Pancreas (tissue), 10 donors: ENCODE measurements around the gene CCDC27. TPM values are rescaled to one million over a fixed set of nuclear protein-coding genes. Genes with fewer than 3 reads are reported as not detected.

Experiments
- ATAC-seq, 4 donors: fragments of 200-7000 bp; cut with Tn5 transposase; one replicate each; pipeline versions ENCODE4 v1.8.0 to v1.9.1; 2020; ENCODE audit warnings: mild to moderate bottlenecking in 4 of 4, moderate library complexity in 4 of 4
- DNase-seq, 6 donors: peaks; one replicate each; pipeline ENCODE4 v3.0.0-alpha.2; 2020
- FAIRE-seq: peaks from 2 replicates; lab custom pipeline; 2012; peaks lifted over from hg19 to GRCh38; lab: Jason Lieb, UNC
- H3K27ac ChIP-seq, 4 donors: fragments of 200-600 bp; sonication (generic); 1 replicate in 3 of 4; 2 replicates in 1 of 4; pipeline versions ENCODE4 v1.5.0 to v1.8.0; 2020
- H3K27me3 ChIP-seq, 4 donors: fragments of 200-600 bp; one replicate each; pipeline ENCODE4 v1.8.0; 2021
- H3K36me3 ChIP-seq, 3 donors: fragments of 200-600 bp; sonication (generic) in 1 of 3; one replicate each; pipeline versions ENCODE4 v1.5.0 to v1.8.0; 2020 to 2021
- H3K4me1 ChIP-seq, 3 donors: fragments of 200-600 bp; one replicate each; pipeline ENCODE4 v1.8.0; 2021
- H3K4me3 ChIP-seq, 4 donors: fragments of 200-600 bp; sonication (generic) in 2 of 4; one replicate each; pipeline versions ENCODE4 v1.5.0 to v1.8.0; 2020 to 2021
- H3K9me3 ChIP-seq, 4 donors: fragments of 200-600 bp; one replicate each; pipeline ENCODE4 v1.8.0; 2021
- WGBS, 2 donors: extraction: QIAGEN DNeasy Blood & Tissue Kit; methylation state at CpG; one replicate each; pipeline ENCODE4 v1.1.7; 2013; 5-methylcytosine and 5-hydroxymethylcytosine counted together
- intact Hi-C, 3 donors: fragments of 100-400 bp; cut with DNase I; formaldehyde crosslinking; loops; one replicate each; pipeline versions ENCODE4 v1.11.1 to v1.14.2; 2022
- polyA plus RNA-seq, 2 donors: library from polyadenylated mRNA; stranded (reverse); fragments of 200-250 nt; gene quantifications; one replicate each; pipeline ENCODE4 v1.2.3, GENCODE V29; 2013
- total RNA-seq, 6 donors: library from RNA; stranded (reverse); fragmentation: NEBNext Ultra II Directional in 4 of 6; extraction: Animal tissue kit (Norgen Biotek cat#: 25700) in 4 of 6; gene quantifications; one replicate each; pipeline versions ENCODE4 v1.2.1 to v1.2.4, GENCODE V29; 2021 to 2023
- TF ChIP-seq, protein P1 (sequence below), 4 donors: fragments of 200-600 bp; sonication (generic) in 3 of 4; IDR thresholded peaks; one replicate each; pipeline versions ENCODE4 v1.5.0 to v1.8.0; 2021; ENCODE audit warnings: antibody characterized with exemption in 4 of 4
- donor health status: healthy with polysubstance abuse.
- donor health status: DM: no; HTN: no; CAD: no; lungs with moderate emphysema.
- donor health status: DM: no; HTN: no; CAD: no.
- donor health status: control.
- donor health status: control.
- donor health status: Bipolar disorder and iron deficiency.
- donor health status: DM: yes; HTN: yes; CAD: no.
- donor health status: DM: no; HTN: no; CAD: no.
- donor health status: DM: no; HTN: no; CAD: no.
- donor health status: DM: yes; HTN: yes; CAD: no.

Gene CCDC27
- total and polyA plus RNA-seq, 8 donors = 0.04 TPM; not detected in 7

DNA sequence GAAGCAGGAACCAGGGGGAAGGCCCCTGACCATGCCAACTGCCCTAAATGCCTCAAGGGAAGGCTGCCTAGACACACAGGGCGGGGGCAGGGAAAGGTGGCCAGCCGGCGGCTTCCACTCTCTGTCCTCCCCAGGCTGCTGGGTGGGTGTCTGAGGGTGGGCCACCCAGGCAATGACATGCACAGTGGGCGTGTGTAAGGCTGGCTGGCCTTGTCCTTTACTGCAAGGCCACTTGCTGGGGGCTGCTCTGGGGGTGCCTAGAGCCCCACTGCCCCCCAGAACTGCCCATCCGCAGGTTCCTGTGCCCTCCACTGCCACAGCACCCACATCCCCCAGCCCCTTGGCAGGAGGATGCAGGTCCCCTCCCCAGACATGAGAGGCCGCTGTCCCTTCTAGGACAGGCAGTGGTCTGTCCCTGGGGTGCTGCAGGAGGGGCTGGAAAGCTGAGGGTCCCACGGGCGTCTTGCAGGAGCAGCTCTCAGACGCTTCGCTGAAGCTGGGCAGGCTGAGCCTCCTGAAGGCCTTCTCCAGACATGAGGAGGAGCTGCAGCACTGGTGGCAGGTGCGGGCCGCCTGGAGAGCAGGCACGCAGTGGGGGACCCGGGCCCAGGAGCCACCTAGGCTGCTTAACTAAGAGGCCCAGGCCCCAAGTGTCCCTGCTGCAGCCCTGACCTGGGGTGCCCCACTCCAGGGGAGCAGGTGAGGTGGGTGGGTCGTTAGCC lies 10.1 kb downstream of the CCDC27 start:
- H3K27me3 ChIP-seq = no peaks in the 10 kb centered on the region
- H3K4me3 ChIP-seq = no peak overlapping the region
- no peaks in the 10 kb centered on the region for H3K9me3 ChIP-seq
- 70 to 77% methylated on average over 15 of the region's 15 CpGs for WGBS, 2 donors
- TF ChIP-seq, protein P1, sequence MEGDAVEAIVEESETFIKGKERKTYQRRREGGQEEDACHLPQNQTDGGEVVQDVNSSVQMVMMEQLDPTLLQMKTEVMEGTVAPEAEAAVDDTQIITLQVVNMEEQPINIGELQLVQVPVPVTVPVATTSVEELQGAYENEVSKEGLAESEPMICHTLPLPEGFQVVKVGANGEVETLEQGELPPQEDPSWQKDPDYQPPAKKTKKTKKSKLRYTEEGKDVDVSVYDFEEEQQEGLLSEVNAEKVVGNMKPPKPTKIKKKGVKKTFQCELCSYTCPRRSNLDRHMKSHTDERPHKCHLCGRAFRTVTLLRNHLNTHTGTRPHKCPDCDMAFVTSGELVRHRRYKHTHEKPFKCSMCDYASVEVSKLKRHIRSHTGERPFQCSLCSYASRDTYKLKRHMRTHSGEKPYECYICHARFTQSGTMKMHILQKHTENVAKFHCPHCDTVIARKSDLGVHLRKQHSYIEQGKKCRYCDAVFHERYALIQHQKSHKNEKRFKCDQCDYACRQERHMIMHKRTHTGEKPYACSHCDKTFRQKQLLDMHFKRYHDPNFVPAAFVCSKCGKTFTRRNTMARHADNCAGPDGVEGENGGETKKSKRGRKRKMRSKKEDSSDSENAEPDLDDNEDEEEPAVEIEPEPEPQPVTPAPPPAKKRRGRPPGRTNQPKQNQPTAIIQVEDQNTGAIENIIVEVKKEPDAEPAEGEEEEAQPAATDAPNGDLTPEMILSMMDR (IDR thresholded peaks at IDR 0.05) = no peak
- no peaks in the 10 kb centered on the region for H3K4me1 ChIP-seq
- no peak for ATAC-seq
- H3K36me3 ChIP-seq = no peaks in the 10 kb centered on the region
- H3K27ac ChIP-seq = no peak overlapping the region
- DNase-seq = peak in 1 of 6 donors; percentile 67
- FAIRE-seq = no peak
- intact Hi-C loops = no loop called here

DNA sequence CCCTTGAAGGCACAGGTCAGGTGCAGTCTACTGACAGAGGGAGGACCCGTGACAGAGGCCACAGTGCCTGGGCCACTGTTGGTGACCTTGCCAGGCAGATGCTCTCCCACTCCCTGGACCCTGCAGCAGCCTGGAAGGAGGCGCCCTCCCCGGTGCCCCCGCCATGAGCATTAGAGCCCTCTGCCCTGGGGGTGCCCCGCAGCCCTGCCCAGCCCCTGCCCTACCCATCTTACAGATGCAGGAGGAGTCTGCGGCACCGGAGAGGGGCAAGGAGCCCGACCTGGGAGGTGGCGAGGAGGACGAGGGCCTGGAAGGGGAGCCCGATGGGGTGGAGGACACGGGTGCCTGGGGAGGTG lies 10.6 kb downstream of the CCDC27 start:
- ATAC-seq = no peak
- Histone ChIP-seq H3K9me3 (no peaks in the 10 kb centered on the region), H3K4me1 (no peaks in the 10 kb centered on the region), H3K36me3 (no peaks in the 10 kb centered on the region), H3K27me3 (no peaks in the 10 kb centered on the region), H3K4me3 (no peak overlapping the region), H3K27ac (no peak overlapping the region)
- 73 to 79% methylated on average over 11 to 12 of the region's 12 CpGs for WGBS, 2 donors
- DNase-seq = peak in 1 of 6 donors; percentile 66
- TF ChIP-seq, protein P1 (IDR thresholded peaks at IDR 0.05) = no peak
- intact Hi-C loops = no loop called here
- FAIRE-seq = no peak

DNA sequence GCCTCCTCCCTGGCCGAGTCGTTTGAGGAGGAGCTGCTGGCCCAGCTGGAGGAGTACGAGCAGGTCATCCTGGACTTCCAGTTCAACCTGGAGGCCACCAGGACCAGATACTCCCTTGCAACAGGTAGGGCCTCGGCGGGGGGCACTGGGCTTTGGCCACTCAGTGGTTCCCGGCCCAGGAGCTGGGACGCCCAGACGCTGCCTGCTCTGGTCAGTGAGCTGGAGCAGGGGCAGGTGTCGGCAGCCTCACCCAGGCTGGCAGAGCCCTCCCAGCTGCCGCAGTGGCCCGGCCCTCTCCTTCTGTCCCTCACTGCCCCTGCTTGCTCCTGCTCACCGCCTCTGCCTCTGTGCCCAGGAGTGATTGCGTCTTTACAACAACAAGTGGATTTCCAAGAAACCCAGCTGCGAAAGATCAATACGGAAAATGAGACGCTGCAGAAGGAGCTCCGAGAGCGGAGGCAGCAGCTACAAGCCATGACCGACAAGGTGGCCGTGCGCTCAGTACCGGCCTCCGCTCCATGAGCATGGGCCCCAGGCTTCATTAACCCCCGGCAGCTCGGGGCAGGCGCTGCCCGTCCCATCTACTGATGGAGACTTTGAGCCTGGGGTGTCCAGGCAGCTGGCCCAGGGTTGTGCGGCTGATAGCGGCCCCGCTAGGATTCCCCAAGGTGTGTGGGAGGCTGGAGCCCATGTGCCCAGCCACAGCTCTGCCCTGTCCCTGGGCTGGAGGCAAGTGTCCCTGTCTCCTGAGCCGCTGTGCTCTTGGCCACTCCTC lies 11.3 kb downstream of the CCDC27 start:
- ATAC-seq = no peak
- TF ChIP-seq, protein P1 (IDR thresholded peaks at IDR 0.05) = no peak
- intact Hi-C loops = no loop called here
- Histone ChIP-seq H3K36me3 (no peaks in the 10 kb centered on the region), H3K9me3 (no peaks in the 10 kb centered on the region), H3K4me3 (no peak overlapping the region), H3K4me1 (no peaks in the 10 kb centered on the region), H3K27ac (no peak overlapping the region), H3K27me3 (no peaks in the 10 kb centered on the region)
- WGBS, 2 donors = 54 to 58% methylated on average over 31 of the region's 31 CpGs
- no peak for FAIRE-seq
- DNase-seq = peak in 1 of 6 donors; percentile 66

DNA sequence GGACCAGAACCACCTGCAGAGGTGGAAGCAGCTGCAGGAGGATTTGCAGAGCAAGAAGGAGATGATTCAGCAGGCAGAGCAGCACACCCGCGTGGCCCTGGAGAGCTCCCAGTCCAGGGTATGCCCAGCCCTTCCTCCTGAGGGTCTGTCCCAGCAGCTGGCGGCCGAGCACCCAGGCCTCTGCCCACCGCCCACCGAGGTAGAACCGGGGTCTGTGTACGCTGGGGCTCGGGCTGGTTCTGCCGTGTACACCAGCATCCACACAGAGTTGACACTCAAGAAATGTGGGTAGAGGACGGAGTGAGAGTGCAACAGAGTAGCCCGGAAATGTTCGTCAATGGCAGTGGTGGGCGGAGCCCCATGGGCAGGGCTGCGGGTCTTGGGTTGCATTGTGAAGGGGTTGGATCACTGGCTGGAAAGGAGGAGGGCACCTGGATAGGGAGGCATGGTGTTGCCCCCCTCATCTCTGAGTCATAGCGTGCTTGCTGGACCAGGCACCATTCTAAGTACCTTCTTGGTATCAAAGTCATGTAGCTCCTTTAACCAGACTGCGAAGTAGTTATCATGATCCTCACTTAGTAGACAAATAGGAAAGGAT lies 15.2 kb downstream of the CCDC27 start:
- no peaks in the 10 kb centered on the region for H3K36me3 ChIP-seq
- no peaks in the 10 kb centered on the region for H3K27me3 ChIP-seq
- ATAC-seq (no peak), DNase-seq (peak in 1 of 6 donors; percentile 40), FAIRE-seq (no peak)
- TF ChIP-seq, protein P1 (IDR thresholded peaks at IDR 0.05) = no peak
- H3K4me3 ChIP-seq = no peak overlapping the region
- no peaks in the 10 kb centered on the region for H3K9me3 ChIP-seq
- no peak overlapping the region for H3K27ac ChIP-seq
- WGBS, 2 donors = 73 to 90% methylated on average over 17 of the region's 17 CpGs
- intact Hi-C loops = no loop called here
- H3K4me1 ChIP-seq = peaks cover 0 to 9% (median 5%) of the 10 kb centered on the region in 3 donors
